ENCODE measurements around the gene WARS2.

DNA sequence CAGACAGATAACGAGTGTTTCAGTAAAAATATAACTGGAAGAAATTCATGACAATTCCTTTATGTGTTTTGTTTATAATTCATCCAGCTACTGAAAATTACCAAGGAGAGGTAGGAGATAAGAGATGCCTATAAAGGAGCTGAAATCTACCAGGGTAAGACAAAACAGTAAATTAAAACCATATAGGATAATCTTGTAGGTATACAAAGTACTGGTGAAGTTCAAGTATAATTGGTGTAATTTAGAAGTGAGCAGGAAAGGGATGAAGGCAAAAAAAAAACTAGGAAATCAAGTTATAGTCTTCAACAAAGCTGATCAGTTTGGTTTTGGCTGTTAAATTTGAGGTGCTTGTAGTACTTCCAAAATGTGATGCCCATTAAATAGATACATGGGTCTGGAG, 1.2 kb upstream of the WARS2 start:
- no peak for TF ChIP-seq POLR2AphosphoS5 (IDR thresholded peaks at IDR 0.05; ENCODE audit: low read depth, low read length)
- no peak for TF ChIP-seq POLR2A (IDR thresholded peaks at IDR 0.05; ENCODE audit: low read depth, low read length)
- TF ChIP-seq TAF1 (IDR thresholded peaks at IDR 0.05; ENCODE audit: low read depth, low read length): no peak
- TF ChIP-seq POU2F2 (IDR thresholded peaks at IDR 0.05; ENCODE audit: low read depth, low read length): no peak
- TF ChIP-seq SPI1 (IDR thresholded peaks at IDR 0.05; ENCODE audit: low read depth, low read length): no peak
